ENCODE results near the gene ENOX1. TPM values are rescaled to one million over a fixed set of nuclear protein-coding genes. Genes with fewer than 3 reads are reported as not detected.

The ENOX1 gene
- total and polyA plus RNA-seq, 7 donors = 0.34 to 7.1 (median 1.1) TPM

- Histone ChIP-seq H3K9me3 (no peaks in the 10 kb centered on the region), H3K36me3 (ENCODE audit: insufficient read depth in 1 of 2, low read depth in 1 of 2) (no peaks in the 10 kb centered on the region), H3K27me3 (ENCODE audit: insufficient read depth in 3 of 3, low read length in 2 of 3) (no peaks in the 10 kb centered on the region), H3K4me1 (peaks cover 9% of the 10 kb centered on the region), H3K27ac (no peak overlapping the region), H3K4me3 (no peak overlapping the region)
- no peak for DNase-seq
- no peak for ATAC-seq
- TF ChIP-seq CTCF (IDR thresholded peaks at IDR 0.05) = no peak
- intact Hi-C loops (cut with DNase I) = no loop called here
- 94 to 100% (median 99%) methylated on average over 2 of the region's 2 CpGs for WGBS, 3 donors
Measured at GRCh38 chr13:43470610-43471009, 316.2 kb downstream of the ENOX1 start.

GRCh38 chr13:43469791-43470190, 317.0 kb downstream of the ENOX1 start:
- ATAC-seq (no peak), DNase-seq (no peak)
- intact Hi-C loops (cut with DNase I) = no loop called here
- Histone ChIP-seq H3K4me1 (peaks cover 16% of the 10 kb centered on the region), H3K36me3 (ENCODE audit: insufficient read depth in 1 of 2, low read depth in 1 of 2) (no peaks in the 10 kb centered on the region), H3K27me3 (ENCODE audit: insufficient read depth in 3 of 3, low read length in 2 of 3) (no peaks in the 10 kb centered on the region), H3K27ac (no peak overlapping the region), H3K4me3 (no peak overlapping the region), H3K9me3 (no peaks in the 10 kb centered on the region)
- 34 to 64% (median 46%) methylated on average over 1 of the region's 1 CpG for WGBS, 3 donors
- no peak for TF ChIP-seq CTCF (IDR thresholded peaks at IDR 0.05)

- Histone ChIP-seq H3K9me3 (no peaks in the 10 kb centered on the region), H3K27ac (peak overlapping the region; percentile 62), H3K4me1 (peaks cover 8% of the 10 kb centered on the region), H3K4me3 (no peak overlapping the region), H3K36me3 (ENCODE audit: insufficient read depth in 1 of 2, low read depth in 1 of 2) (no peaks in the 10 kb centered on the region), H3K27me3 (ENCODE audit: insufficient read depth in 3 of 3, low read length in 2 of 3) (no peaks in the 10 kb centered on the region)
- ATAC-seq (peak; percentile 57 to 99 (median 94)), DNase-seq (no peak)
- intact Hi-C loops (cut with DNase I) = no loop called here
- WGBS, 3 donors = 26 to 44% (median 36%) methylated on average over 3 of the region's 3 CpGs
- no peak for TF ChIP-seq CTCF (IDR thresholded peaks at IDR 0.05)
Measured at GRCh38 chr13:43464578-43465264, 322.1 kb downstream of the ENOX1 start.

GRCh38 chr13:43448605-43449336, 338.0 kb downstream of the ENOX1 start:
- 74 to 84% (median 75%) methylated on average over 10 of the region's 10 CpGs for WGBS, 3 donors
- Histone ChIP-seq H3K27ac (no peak overlapping the region), H3K4me1 (no peaks in the 10 kb centered on the region), H3K36me3 (ENCODE audit: insufficient read depth in 1 of 2, low read depth in 1 of 2) (no peaks in the 10 kb centered on the region), H3K4me3 (no peak overlapping the region), H3K27me3 (ENCODE audit: insufficient read depth in 3 of 3, low read length in 2 of 3) (no peaks in the 10 kb centered on the region), H3K9me3 (no peaks in the 10 kb centered on the region)
- DNase-seq (no peak), ATAC-seq (no peak)
- intact Hi-C loops (cut with DNase I) = no loop called here
- no peak for TF ChIP-seq CTCF (IDR thresholded peaks at IDR 0.05)
